ENCODE measurements around the gene BTG1. TPM values are rescaled to one million over a fixed set of nuclear protein-coding genes. Genes with fewer than 3 reads are reported as not detected.

Gene BTG1
- total RNA-seq, 2 donors from 2014 or later = 30.4 to 34.1 TPM

- H3K36me3 ChIP-seq (ENCODE audit: control insufficient read depth, insufficient read depth, low read length) = no peaks in the 10 kb centered on the region
- Mint-ChIP-seq H3K27me3 (ENCODE audit: insufficient read depth) (no peaks in the 10 kb centered on the region), H3K9me3 (no peaks in the 10 kb centered on the region), H3K4me1 (peaks cover 16% of the 10 kb centered on the region), H3K27ac (no peak overlapping the region), H3K36me3 (ENCODE audit: low read depth) (peaks cover 20% of the 10 kb centered on the region), H3K4me3 (no peak overlapping the region)
- no peak for DNase-seq
- H3K27me3 ChIP-seq (ENCODE audit: control insufficient read depth, insufficient read depth, low read length, poor library complexity, severe bottlenecking) = no peaks in the 10 kb centered on the region
- WGBS, 2 experiments (ENCODE audit: insufficient coverage in 1 of 2, insufficient read length in 1 of 2) = 86 to 89% methylated on average over 1 to 3 of the region's 4 CpGs
- H3K4me1 ChIP-seq (ENCODE audit: control insufficient read depth, insufficient read depth, low read length) = no peaks in the 10 kb centered on the region
- no peak for TF ChIP-seq CTCF (conservative IDR thresholded peaks at IDR 0.05)
- no peak overlapping the region for H3K27ac ChIP-seq (ENCODE audit: low read depth, low read length)
- no peak overlapping the region for H3K9ac ChIP-seq (ENCODE audit: extremely low read depth, low read length, poor library complexity, severe bottlenecking)
- H3K4me3 ChIP-seq (ENCODE audit: low read length) = no peak overlapping the region
- peaks cover 8% of the 10 kb centered on the region for H3K9me3 ChIP-seq (ENCODE audit: control insufficient read depth, low read length)
These were observed 22.5 kb downstream of the BTG1 start for GRCh38 chr12:92122941-92123779.

- Mint-ChIP-seq H3K9me3 (no peaks in the 10 kb centered on the region), H3K4me3 (no peak overlapping the region), H3K36me3 (ENCODE audit: low read depth) (peaks cover 15% of the 10 kb centered on the region), H3K4me1 (peaks cover 16% of the 10 kb centered on the region), H3K27me3 (ENCODE audit: insufficient read depth) (no peaks in the 10 kb centered on the region), H3K27ac (peak overlapping the region; percentile 70)
- H3K27me3 ChIP-seq (ENCODE audit: control insufficient read depth, insufficient read depth, low read length, poor library complexity, severe bottlenecking) = no peaks in the 10 kb centered on the region
- no peak for TF ChIP-seq CTCF (conservative IDR thresholded peaks at IDR 0.05)
- H3K4me1 ChIP-seq (ENCODE audit: control insufficient read depth, insufficient read depth, low read length) = no peaks in the 10 kb centered on the region
- no peaks in the 10 kb centered on the region for H3K36me3 ChIP-seq (ENCODE audit: control insufficient read depth, insufficient read depth, low read length)
- H3K9me3 ChIP-seq (ENCODE audit: control insufficient read depth, low read length) = peaks cover 5% of the 10 kb centered on the region
- no peak for DNase-seq
- H3K4me3 ChIP-seq (ENCODE audit: low read length) = peak overlapping the region; percentile 60
- H3K9ac ChIP-seq (ENCODE audit: extremely low read depth, low read length, poor library complexity, severe bottlenecking) = no peak overlapping the region
- H3K27ac ChIP-seq (ENCODE audit: low read depth, low read length) = no peak overlapping the region
These were observed 23.8 kb downstream of the BTG1 start for GRCh38 chr12:92121826-92122225.

GRCh38 chr12:92118826-92119536, 26.7 kb downstream of the BTG1 start:
- no peaks in the 10 kb centered on the region for H3K9me3 Mint-ChIP-seq
- Histone ChIP-seq H3K27ac (ENCODE audit: low read depth, low read length) (no peak overlapping the region), H3K27me3 (ENCODE audit: control insufficient read depth, insufficient read depth, low read length, poor library complexity, severe bottlenecking) (no peaks in the 10 kb centered on the region), H3K9ac (ENCODE audit: extremely low read depth, low read length, poor library complexity, severe bottlenecking) (no peak overlapping the region), H3K4me3 (ENCODE audit: low read length) (no peak overlapping the region), H3K4me1 (ENCODE audit: control insufficient read depth, insufficient read depth, low read length) (no peaks in the 10 kb centered on the region), H3K36me3 (ENCODE audit: control insufficient read depth, insufficient read depth, low read length) (no peaks in the 10 kb centered on the region), H3K9me3 (ENCODE audit: control insufficient read depth, low read length) (peaks cover 5% of the 10 kb centered on the region)
- H3K36me3 Mint-ChIP-seq (ENCODE audit: low read depth) = peaks cover 11% of the 10 kb centered on the region
- DNase-seq = no peak
- H3K4me3 Mint-ChIP-seq = no peak overlapping the region
- peaks cover 16% of the 10 kb centered on the region for H3K4me1 Mint-ChIP-seq
- TF ChIP-seq CTCF (conservative IDR thresholded peaks at IDR 0.05) = no peak
- H3K27ac Mint-ChIP-seq = no peak overlapping the region
- H3K27me3 Mint-ChIP-seq (ENCODE audit: insufficient read depth) = no peaks in the 10 kb centered on the region
- WGBS, 2 experiments (ENCODE audit: insufficient coverage in 1 of 2, insufficient read length in 1 of 2) = 95 to 98% methylated on average over 2 of the region's 2 CpGs

All from endodermal cell (in vitro differentiated cells).